Measurements from ENCODE around the gene FGF22. TPM values are rescaled to one million over a fixed set of nuclear protein-coding genes. Genes with fewer than 3 reads are reported as not detected.
A peak's percentile ranks its signal among the peaks of the same experiment; 100 is the strongest.

The FGF22 gene
- total and polyA plus RNA-seq, 2 donors (not counting 1 experiment from before 2014, with no cell fraction given), result 0.34 to 2.9 TPM

DNA sequence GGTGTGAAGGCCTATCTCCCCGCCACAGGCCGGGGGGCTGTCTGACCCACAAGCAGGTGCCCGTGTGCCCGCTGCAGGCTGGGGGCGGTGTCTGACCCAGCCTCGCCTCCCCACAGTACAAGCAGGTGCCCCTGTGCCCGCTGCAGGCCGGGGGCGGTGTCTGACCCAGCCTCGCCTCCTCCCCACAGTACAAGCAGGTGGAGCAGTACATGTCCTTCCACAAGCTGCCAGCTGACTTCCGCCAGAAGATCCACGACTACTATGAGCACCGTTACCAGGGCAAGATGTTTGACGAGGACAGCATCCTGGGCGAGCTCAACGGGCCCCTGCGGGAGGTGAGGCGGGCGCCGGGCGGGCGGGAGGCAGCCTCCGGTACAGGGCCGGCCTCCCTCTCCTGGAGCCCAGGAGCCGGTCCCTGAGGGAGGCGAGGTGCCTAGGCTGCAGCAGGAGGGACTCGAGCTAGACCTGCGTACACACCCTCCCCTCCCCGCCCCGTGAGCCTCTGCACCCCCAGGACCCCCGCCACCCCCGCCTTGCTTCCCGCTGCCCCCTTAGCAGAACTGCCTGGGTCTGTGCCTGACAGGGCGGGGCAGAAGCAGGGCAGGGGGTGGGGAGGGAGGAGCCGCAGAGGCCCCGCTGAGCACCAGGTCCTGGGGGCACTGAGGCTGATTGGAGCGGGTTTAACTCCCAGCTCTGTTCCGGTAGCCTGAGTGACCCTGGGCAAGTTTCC lies 29.4 kb upstream of the FGF22 start:
- peak overlapping the region; percentile 81 for H3K4me2 ChIP-seq (replicated peaks; ENCODE audit: low read depth, low read length, poor library complexity, severe bottlenecking)
- CTCF ChIA-PET, result interaction anchor here (0.8 kb wide), 1 partner anchor 26 kb away, joined by 4 read pairs; no protein-coding TSS in a partner anchor
- peaks cover 0 to 5% (median 2%) of the 10 kb centered on the region in 4 experiments for H3K27me3 ChIP-seq (replicated peaks in 1 of 4; ENCODE audit: control extremely low read depth in 1 of 4, control insufficient read depth in 3 of 4, insufficient read depth in 4 of 4, low read length in 3 of 4)
- H3K4me1 ChIP-seq (ENCODE audit: control insufficient read depth in 2 of 2, insufficient read depth in 2 of 2, low read length in 2 of 2), result peaks cover 11 to 30% of the 10 kb centered on the region in 2 donors
- POLR2A ChIA-PET, result interaction anchor here (0.9 kb wide), 1 partner anchor 23 kb away, joined by 3 read pairs; the partner anchor contains the start of gene POLRMT
- intact Hi-C loops (cut with micrococcal nuclease), result no loop called here
- peaks cover 12% of the 10 kb centered on the region for H3K4me1 Mint-ChIP-seq
- DNase-seq (peak; percentile 52), ATAC-seq (ENCODE audit: low read depth) (peak; percentile 53)
- peak overlapping the region; percentile 78 for H3K27ac Mint-ChIP-seq
- H4K20me1 ChIP-seq (ENCODE audit: control insufficient read depth, insufficient read depth, low read length, poor library complexity, severe bottlenecking), result no peaks in the 10 kb centered on the region
- peaks cover 0 to 2% (median 0%) of the 10 kb centered on the region in 3 donors for H3K9me3 ChIP-seq (ENCODE audit: control extremely low read depth in 1 of 3, control insufficient read depth in 2 of 3, insufficient read depth in 1 of 3, low read length in 2 of 3)
- no peaks in the 10 kb centered on the region for H3K9me3 Mint-ChIP-seq (ENCODE audit: insufficient read depth)
- peak overlapping the region; percentile 19 to 44 for H3K27ac ChIP-seq (ENCODE audit: low read length in 2 of 2)
- H3K79me2 ChIP-seq (ENCODE audit: control insufficient read depth, insufficient read depth, low read length), result no peaks in the 10 kb centered on the region
- peak overlapping the region; percentile 84 for H3K4me3 Mint-ChIP-seq
- peak overlapping the region; percentile 79 for H2AFZ ChIP-seq (ENCODE audit: insufficient read depth, low read depth, low read length, poor library complexity, severe bottlenecking)
- no peaks in the 10 kb centered on the region for H3K36me3 ChIP-seq (replicated peaks in 1 of 2; ENCODE audit: control extremely low read depth in 1 of 2, control insufficient read depth in 1 of 2, extremely low read depth in 1 of 2, insufficient read depth in 2 of 2, low read length in 1 of 2)
- WGBS (ENCODE audit: insufficient coverage), result 26% methylated on average over 31 of the region's 38 CpGs
- peak overlapping the region; percentile 58 for H3K9ac ChIP-seq (ENCODE audit: low read length)
- TF ChIP-seq EZH2 (IDR thresholded peaks at IDR 0.05; ENCODE audit: borderline replicate concordance, insufficient read depth, low read depth, low read length, poor library complexity, severe bottlenecking), result no peak
- TF ChIP-seq, protein P1, sequence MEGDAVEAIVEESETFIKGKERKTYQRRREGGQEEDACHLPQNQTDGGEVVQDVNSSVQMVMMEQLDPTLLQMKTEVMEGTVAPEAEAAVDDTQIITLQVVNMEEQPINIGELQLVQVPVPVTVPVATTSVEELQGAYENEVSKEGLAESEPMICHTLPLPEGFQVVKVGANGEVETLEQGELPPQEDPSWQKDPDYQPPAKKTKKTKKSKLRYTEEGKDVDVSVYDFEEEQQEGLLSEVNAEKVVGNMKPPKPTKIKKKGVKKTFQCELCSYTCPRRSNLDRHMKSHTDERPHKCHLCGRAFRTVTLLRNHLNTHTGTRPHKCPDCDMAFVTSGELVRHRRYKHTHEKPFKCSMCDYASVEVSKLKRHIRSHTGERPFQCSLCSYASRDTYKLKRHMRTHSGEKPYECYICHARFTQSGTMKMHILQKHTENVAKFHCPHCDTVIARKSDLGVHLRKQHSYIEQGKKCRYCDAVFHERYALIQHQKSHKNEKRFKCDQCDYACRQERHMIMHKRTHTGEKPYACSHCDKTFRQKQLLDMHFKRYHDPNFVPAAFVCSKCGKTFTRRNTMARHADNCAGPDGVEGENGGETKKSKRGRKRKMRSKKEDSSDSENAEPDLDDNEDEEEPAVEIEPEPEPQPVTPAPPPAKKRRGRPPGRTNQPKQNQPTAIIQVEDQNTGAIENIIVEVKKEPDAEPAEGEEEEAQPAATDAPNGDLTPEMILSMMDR (IDR thresholded peaks at IDR 0.05), result no peak
- H3K27me3 Mint-ChIP-seq, result peaks cover 4% of the 10 kb centered on the region
- H3K4me3 ChIP-seq (ENCODE audit: control extremely low read depth in 1 of 5, extremely low read depth in 1 of 5, insufficient read depth in 1 of 5, low read depth in 2 of 5, low read length in 4 of 5), result peak overlapping the region in 4 of 5 experiments; percentile 41 to 61 (median 49)

Measured in B cell (primary cell).